ENCODE measurements around the gene FAM240A. TPM values are rescaled to one million over a fixed set of nuclear protein-coding genes. Genes with fewer than 3 reads are reported as not detected.

The FAM240A gene
- total RNA-seq, 1 donor from 2014 or later = not detected

- DNase-seq (ENCODE audit: extremely low spot score in 2 of 2) = no peak
- H3K36me3 ChIP-seq = peaks cover 0 to 7% of the 10 kb centered on the region in 2 donors
- H3K27ac ChIP-seq = no peak overlapping the region
- H3K9me3 ChIP-seq = no peaks in the 10 kb centered on the region
- intact Hi-C loops (cut with DNase I) = no loop called here
- no peak overlapping the region for H3K4me3 ChIP-seq
- H3K4me1 ChIP-seq = no peaks in the 10 kb centered on the region
- H3K27me3 ChIP-seq = no peaks in the 10 kb centered on the region
- TF ChIP-seq POLR2A (IDR thresholded peaks at IDR 0.05) (no peak), POLR2AphosphoS5 (IDR thresholded peaks at IDR 0.05; ENCODE audit: insufficient read depth in 1 of 2, low read depth in 1 of 2) (no peak)
- TF ChIP-seq, protein P1, sequence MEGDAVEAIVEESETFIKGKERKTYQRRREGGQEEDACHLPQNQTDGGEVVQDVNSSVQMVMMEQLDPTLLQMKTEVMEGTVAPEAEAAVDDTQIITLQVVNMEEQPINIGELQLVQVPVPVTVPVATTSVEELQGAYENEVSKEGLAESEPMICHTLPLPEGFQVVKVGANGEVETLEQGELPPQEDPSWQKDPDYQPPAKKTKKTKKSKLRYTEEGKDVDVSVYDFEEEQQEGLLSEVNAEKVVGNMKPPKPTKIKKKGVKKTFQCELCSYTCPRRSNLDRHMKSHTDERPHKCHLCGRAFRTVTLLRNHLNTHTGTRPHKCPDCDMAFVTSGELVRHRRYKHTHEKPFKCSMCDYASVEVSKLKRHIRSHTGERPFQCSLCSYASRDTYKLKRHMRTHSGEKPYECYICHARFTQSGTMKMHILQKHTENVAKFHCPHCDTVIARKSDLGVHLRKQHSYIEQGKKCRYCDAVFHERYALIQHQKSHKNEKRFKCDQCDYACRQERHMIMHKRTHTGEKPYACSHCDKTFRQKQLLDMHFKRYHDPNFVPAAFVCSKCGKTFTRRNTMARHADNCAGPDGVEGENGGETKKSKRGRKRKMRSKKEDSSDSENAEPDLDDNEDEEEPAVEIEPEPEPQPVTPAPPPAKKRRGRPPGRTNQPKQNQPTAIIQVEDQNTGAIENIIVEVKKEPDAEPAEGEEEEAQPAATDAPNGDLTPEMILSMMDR (IDR thresholded peaks at IDR 0.05) = no peak
These were observed 61.9 kb downstream of the FAM240A start for GRCh38 chr3:46674031-46674845.

- no peaks in the 10 kb centered on the region for H3K9me3 ChIP-seq
- H3K36me3 ChIP-seq = peaks cover 0 to 7% of the 10 kb centered on the region in 2 donors
- no peak overlapping the region for H3K4me3 ChIP-seq
- intact Hi-C loops (cut with DNase I) = no loop called here
- no peak for DNase-seq (ENCODE audit: extremely low spot score in 2 of 2)
- no peak overlapping the region for H3K27ac ChIP-seq
- TF ChIP-seq POLR2AphosphoS5 (IDR thresholded peaks at IDR 0.05; ENCODE audit: insufficient read depth in 1 of 2, low read depth in 1 of 2) (no peak), POLR2A (IDR thresholded peaks at IDR 0.05) (no peak)
- TF ChIP-seq, protein P1 (IDR thresholded peaks at IDR 0.05) = no peak
- H3K27me3 ChIP-seq = no peaks in the 10 kb centered on the region
- no peaks in the 10 kb centered on the region for H3K4me1 ChIP-seq
These were observed 63.1 kb downstream of the FAM240A start for GRCh38 chr3:46675426-46675825.

Small RNAs within 50 kb of the gene (small RNA-seq; reads per million reads assigned to genes)
- not detected for gene RF00591

Other genes starting within 250 kb of the FAM240A start
- gene CCR5, start 241.6 kb upstream of the FAM240A start, total RNA-seq = 3.9 TPM
- not detected for gene CCRL2, start 205.3 kb upstream of the FAM240A start, total RNA-seq
- gene LTF, start 147.6 kb upstream of the FAM240A start, total RNA-seq = not detected
- not detected for gene RTP3, start 114.5 kb upstream of the FAM240A start, total RNA-seq
- 2.0 TPM for gene LRRC2, start 46.2 kb upstream of the FAM240A start, total RNA-seq
- gene ALS2CL, start 81.2 kb downstream of the FAM240A start, total RNA-seq = 134 TPM
- 0.74 TPM for gene TMIE, start 88.9 kb downstream of the FAM240A start, total RNA-seq
- not detected for gene PRSS50, start 105.3 kb downstream of the FAM240A start, total RNA-seq